NCI-H2029 treated with DMSO at 0.1 percent for 48 hours (cell line): Measurements from ENCODE around the gene FBXL15.

Experiments used
- DNase-seq: peaks from one replicate; lab custom pipeline; 2025; lab: John Stamatoyannopoulos, UW

Gene FBXL15

GRCh38 chr10:102411341-102412255, 9.0 kb upstream of the FBXL15 start:
- no peak for DNase-seq

DNA sequence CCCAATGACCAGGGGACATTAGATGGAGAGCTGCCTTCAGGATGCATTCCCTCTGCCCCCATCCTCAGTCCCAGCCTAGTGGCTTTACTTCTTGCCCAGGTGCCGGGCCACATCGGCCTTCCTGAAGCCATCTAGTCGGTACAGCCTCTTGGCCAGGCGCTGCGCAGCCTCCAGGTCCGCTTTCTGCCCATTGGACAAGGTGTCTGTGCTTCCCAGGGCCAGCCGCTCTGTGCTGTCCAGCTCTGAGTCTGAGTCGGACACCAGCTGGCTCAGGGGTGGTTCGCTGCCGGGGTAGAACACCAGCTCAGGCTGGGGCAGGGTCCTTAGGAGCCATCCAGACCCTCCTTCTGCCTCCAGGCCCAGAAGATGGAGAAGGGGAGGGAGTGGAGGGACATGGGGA, 8.3 kb upstream of the FBXL15 start:
- DNase-seq = no peak

- DNase-seq = peak; percentile 16
Observed at GRCh38 chr10:102413053-102413705, 7.5 kb upstream of the FBXL15 start.

DNA sequence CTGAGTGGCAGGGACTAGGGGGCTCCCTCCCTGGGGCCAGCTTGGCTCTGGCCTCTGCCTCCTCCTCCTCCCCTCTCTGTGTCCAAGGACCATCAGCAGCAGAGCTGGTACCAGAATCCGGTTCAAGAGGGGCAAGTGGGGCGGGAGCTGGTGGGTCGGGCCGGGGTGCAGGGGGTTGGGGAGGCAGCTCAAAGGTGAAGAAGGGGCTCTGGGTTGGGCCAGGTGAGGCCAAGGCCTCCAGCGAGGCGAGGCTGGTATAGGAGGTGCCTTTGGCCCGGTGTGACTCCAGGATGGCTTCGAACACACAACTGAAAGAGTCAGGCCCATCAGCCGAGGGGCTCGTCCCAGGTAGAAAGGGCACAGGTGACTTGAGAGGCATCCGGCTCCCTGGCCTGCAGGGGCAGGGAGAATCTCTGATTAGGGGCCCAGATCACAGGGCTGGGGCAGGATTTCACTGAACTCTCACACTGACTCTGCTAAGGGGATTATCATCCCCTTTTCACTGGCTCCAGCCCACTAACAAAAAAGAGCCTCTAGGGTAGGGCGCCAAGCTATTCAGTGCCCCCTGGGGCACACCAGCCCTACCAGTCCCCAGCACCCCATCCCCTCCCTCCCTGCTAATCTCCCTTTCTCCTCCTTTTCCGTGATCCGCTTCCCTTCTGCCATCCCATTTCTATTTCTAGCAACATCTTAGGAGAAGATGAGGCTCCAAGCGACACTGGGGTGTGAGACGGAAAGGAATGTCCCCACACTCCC, 6.7 kb upstream of the FBXL15 start:
- no peak for DNase-seq

- no peak for DNase-seq
Observed at GRCh38 chr10:102414749-102415148, 5.9 kb upstream of the FBXL15 start.

DNA sequence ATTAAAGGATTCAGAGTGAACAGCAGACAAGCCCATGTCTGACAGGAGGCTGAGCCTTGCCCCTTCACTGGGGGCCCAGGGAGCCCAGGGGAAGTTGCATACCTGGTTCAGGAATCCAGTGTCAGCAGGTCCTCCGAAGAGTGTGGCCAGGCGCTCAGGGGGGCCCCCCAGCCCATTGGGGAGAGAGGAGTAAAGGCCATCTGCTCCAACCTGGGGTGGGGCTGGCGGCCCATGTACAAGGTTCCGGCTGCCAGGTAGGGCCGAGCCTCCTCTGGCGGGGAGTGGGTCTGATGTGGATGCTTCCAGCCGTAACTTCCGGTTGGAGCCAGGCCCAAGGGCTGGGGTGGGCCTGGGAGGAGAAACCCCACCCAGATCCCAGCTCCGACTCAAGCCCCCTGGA, 4.4 kb upstream of the FBXL15 start:
- DNase-seq = no peak

DNA sequence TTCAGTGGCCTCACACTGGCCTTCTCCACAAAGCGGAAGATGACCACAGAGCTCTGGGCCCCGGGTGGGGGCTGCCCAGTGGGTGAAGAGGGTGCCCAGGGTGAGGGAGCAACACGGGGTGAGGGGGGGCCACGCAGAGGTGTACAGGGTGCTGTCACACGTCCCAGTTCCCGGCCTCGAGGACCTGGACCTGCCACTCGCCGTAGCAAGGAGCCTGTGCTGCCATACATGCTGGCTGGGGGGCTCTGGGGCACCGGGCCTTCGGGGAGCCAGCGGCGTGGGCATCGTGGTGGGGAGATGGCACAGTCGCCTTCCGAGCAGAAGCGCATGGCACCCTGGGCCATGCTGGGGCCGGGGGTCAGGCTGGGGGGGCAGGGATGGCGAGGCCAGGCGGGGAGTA, 3.9 kb upstream of the FBXL15 start:
- DNase-seq = no peak

DNA sequence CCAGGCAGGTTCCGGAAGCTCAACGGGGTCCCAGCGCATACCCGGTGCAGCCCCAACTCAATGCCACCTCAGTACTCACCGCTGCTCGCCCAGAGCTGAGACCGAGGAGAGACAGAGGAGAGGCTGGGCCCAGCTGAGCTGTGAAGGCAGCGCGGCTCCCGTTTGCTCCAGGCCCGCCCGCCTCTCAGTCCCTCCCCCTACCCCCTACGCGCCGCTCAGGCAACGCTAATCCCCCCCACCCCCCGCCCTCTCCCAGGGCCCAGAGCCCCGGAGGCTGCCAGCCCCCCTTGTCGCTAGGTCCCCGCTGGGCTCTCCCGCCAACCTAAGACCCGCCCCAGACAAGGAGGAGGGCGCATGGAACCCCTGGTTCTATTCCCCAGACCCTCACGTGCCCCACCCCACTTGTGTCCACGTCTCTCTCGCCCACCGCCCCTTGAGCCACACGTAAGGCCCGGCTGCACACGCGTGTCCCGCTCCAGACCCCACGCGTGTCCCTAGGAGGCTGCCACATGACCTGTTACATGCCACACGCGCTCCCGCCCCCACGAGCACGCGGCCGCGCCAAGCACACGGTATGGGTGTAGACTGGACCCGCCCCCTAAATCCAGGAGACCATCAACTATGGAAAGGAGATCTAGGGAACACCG, 1.9 kb upstream of the FBXL15 start, which contains the start of gene PSD:
Gene PSD (minus strand): TSS at position 164 of the 647 bp plus-strand sequence. CDS start 1,747 bp downstream, outside the sequence.
- DNase-seq = no peak

GRCh38 chr10:102419269-102420180, 1.1 kb upstream of the FBXL15 start:
- DNase-seq = no peak

- DNase-seq = no peak
Observed at GRCh38 chr10:102420181-102420713, 389 bp upstream of the FBXL15 start.

DNA sequence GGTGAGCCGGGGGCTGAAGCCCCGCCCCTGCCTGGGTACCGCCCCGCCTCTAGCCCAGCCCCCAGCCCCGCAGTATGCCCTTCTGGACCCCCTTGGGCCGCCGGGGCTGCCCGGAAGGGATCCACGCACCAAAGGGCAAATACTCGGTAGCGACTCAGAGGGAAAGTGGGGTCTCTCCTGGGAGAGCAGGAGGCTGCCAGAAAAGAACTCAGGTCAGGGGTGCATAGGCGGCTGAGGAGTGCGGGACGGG, 796 bp downstream of the FBXL15 start:
- no peak for DNase-seq

- no peak for DNase-seq
Observed at GRCh38 chr10:102421757-102422512, 1.3 kb downstream of the FBXL15 start.

DNA sequence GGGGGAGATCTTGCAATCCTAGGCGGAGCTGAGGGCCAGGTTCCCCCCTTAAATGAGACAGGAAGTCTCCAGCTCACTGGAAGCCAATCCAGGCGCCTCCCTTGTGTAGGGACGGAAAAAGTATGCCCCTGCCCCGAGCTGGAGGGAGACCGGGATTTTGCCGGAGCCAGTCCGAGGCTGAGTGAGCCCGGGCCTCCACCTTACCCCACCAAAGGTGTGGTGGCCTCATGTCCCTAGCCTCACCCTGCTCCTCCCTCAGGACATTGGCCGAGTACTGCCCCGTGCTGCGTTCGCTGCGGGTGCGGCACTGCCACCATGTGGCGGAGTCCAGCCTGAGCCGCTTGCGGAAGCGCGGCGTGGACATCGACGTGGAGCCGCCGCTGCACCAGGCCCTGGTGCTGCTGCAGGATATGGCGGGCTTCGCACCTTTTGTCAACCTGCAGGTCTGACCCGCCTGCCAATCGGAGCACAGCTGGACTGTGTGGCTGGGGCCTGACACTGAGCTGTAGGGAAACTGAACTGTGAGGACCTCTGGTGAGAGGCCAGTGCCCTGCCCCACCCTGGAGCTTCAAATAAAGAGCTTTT, 2.0 kb downstream of the FBXL15 start:
- no peak for DNase-seq

DNA sequence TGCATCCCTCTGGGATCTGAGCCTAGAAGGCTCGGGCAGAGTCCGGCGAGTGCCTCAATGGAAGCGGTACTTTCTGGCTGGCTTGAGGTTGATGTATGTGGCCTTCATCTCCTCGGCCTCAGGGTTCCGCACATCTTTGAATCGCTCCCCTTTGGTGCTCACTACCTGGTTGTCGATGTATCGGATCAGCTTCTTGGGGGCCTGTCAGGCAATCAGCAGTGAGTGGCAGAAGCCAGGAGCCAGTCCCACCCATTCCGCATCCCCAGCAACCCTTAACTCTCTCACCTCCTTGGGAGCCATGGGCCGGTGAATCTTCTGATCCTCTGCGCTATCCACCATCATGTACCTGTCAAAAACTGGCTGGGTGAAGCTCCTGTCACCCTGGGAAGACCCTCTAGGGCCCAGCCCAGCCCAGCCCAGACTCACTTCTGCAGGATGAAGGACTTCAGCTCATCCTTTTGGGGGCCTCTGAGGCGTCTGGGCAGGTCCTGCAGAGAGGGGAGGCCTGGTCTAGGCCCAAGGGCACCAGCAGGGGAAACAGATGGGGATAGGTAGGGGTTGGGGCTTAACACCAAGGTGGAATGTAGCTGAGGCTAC, 2.8 kb downstream of the FBXL15 start:
- DNase-seq = no peak

GRCh38 chr10:102424145-102424544, 3.5 kb downstream of the FBXL15 start:
- DNase-seq = no peak

DNA sequence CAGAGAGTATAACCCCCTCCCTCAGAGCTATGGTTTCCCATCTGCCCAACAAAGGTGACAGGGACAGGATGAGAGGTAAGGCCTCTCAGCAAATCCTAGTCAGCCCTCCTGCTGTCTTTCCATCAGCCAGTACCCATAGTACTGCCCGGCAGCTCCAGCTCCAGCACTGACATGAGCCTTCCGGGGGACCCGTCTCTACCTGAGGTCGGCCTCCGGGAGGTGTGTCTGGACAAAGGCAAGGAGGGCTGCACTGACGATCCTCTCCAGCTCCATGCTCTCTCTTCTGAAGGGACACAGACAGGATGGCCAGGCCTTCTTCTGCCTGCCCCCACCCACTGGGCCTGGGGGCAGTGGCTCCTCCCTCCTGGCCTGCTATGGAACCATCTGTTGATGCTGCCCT, 4.3 kb downstream of the FBXL15 start:
- no peak for DNase-seq

GRCh38 chr10:102425444-102425843, 4.8 kb downstream of the FBXL15 start:
- DNase-seq = no peak

GRCh38 chr10:102426803-102427287, 6.2 kb downstream of the FBXL15 start:
- DNase-seq = no peak

- DNase-seq = no peak
Observed at GRCh38 chr10:102429468-102429867, 8.8 kb downstream of the FBXL15 start.
